HL-60/S4 treated with phorbol 12-myristate 13-acetate at 8.2 ng/mL for 4 days and 3 days (cell line): Measurements from ENCODE around the gene NEMF.
"Not testable (repeated sequence)": the region's sequence is repeated elsewhere in the genome, so short reads cannot be mapped to it uniquely, and the experiment has no call there.

ENCODE experiments used
- in situ Hi-C: fragments of 300-500 bp; cut with MboI; formaldehyde crosslinking; loops from 2 replicates; pipeline ENCODE4 v1.15.0; 2022; ENCODE audit warnings: low sequenced_read_pairs

NEMF gene

GRCh38 chr14:49849213-49849847 lies 3.3 kb downstream of the NEMF start:
- in situ Hi-C loops: no loop called here

- in situ Hi-C loops: no loop called here
Observed at GRCh38 chr14:49828640-49829039, 23.9 kb downstream of the NEMF start.

GRCh38 chr14:49820176-49820575 lies 32.4 kb downstream of the NEMF start:
- in situ Hi-C loops: no loop called here

- in situ Hi-C loops: no loop called here
Observed at GRCh38 chr14:49816844-49817243, 35.7 kb downstream of the NEMF start.

GRCh38 chr14:49816118-49816517 lies 36.5 kb downstream of the NEMF start:
- in situ Hi-C loops: not testable (repeated sequence)

- in situ Hi-C loops: no loop called here
Observed at GRCh38 chr14:49808780-49809179, 43.8 kb downstream of the NEMF start.

- in situ Hi-C loops: no loop called here
Observed at GRCh38 chr14:49796025-49796424, 56.6 kb downstream of the NEMF start.

GRCh38 chr14:49792618-49793017 lies 60.0 kb downstream of the NEMF start:
- in situ Hi-C loops: no loop called here

- in situ Hi-C loops: no loop called here
Observed at GRCh38 chr14:49786315-49786714, 66.3 kb downstream of the NEMF start.

GRCh38 chr14:49783394-49784014 lies 69.1 kb downstream of the NEMF start:
- in situ Hi-C loops: no loop called here

- in situ Hi-C loops: not testable (repeated sequence)
Observed at GRCh38 chr14:49781040-49781439, 71.5 kb downstream of the NEMF start.

GRCh38 chr14:49778421-49778820 lies 74.2 kb downstream of the NEMF start:
- in situ Hi-C loops: no loop called here

- in situ Hi-C loops: no loop called here
Observed at GRCh38 chr14:49774106-49774505, 78.5 kb downstream of the NEMF start.

GRCh38 chr14:49771691-49772090 lies 80.9 kb downstream of the NEMF start:
- in situ Hi-C loops: not testable (repeated sequence)

- in situ Hi-C loops: no loop called here
Observed at GRCh38 chr14:49770212-49770817, 82.3 kb downstream of the NEMF start.

GRCh38 chr14:49769581-49770211 lies 82.9 kb downstream of the NEMF start:
- in situ Hi-C loops: no loop called here

GRCh38 chr14:49769171-49769570 lies 83.4 kb downstream of the NEMF start:
- in situ Hi-C loops: no loop called here

- in situ Hi-C loops: no loop called here
Observed at GRCh38 chr14:49768301-49769121, 84.1 kb downstream of the NEMF start.

GRCh38 chr14:49767571-49768300 lies 84.9 kb downstream of the NEMF start, which contains the start of gene KLHDC2:
TSS of gene KLHDC2 (plus strand) at chr14:49768153. CDS start at chr14:49768469, 316 bp downstream.
- in situ Hi-C loops: no loop called here

GRCh38 chr14:49767270-49767570 lies 85.4 kb downstream of the NEMF start:
- in situ Hi-C loops: no loop called here
